Measurements from ENCODE around the gene TTYH1. TPM values are rescaled to one million over a fixed set of nuclear protein-coding genes. Genes with fewer than 3 reads are reported as not detected.

TTYH1 gene
- total RNA-seq, 6 experiments from 2014 or later, result 0.30 to 0.93 (median 0.35) TPM; not detected in 1

GRCh38 chr19:54429176-54429495 is 13.9 kb downstream of the TTYH1 start:
- TF ChIP-seq CTCF (IDR thresholded peaks at IDR 0.05) (no peak), POLR2A (IDR thresholded peaks at IDR 0.05) (no peak)
- no peaks in the 10 kb centered on the region for H3K9me3 ChIP-seq

GRCh38 chr19:54429545-54430227 is 14.4 kb downstream of the TTYH1 start:
- intact Hi-C loops (cut with DNase I), result no loop called here
- no peaks in the 10 kb centered on the region for H3K36me3 ChIP-seq
- DNase-seq, result no peak
- TF ChIP-seq POLR2A (IDR thresholded peaks at IDR 0.05) (no peak), CTCF (IDR thresholded peaks at IDR 0.05) (no peak)
- peaks cover 0 to 3% of the 10 kb centered on the region in 2 donors for H3K27me3 ChIP-seq
- H3K9me3 ChIP-seq, result no peaks in the 10 kb centered on the region
- no peak for ATAC-seq
- peaks cover 0 to 10% (median 0%) of the 10 kb centered on the region in 4 donors for H3K4me1 ChIP-seq
- 27% methylated on average over 5 of the region's 13 CpGs for WGBS (ENCODE audit: insufficient coverage, low coverage, low lambda C conversion rate, missing lambda C conversion rate)
- H3K4me3 ChIP-seq, result no peak overlapping the region
- H3K27ac ChIP-seq, result no peak overlapping the region

More at GRCh38 chr19:54429176-54429495, 13.9 kb downstream of the TTYH1 start:
- Histone ChIP-seq H3K4me1 (peaks cover 0 to 10% (median 0%) of the 10 kb centered on the region in 4 donors), H3K27me3 (peaks cover 0 to 3% of the 10 kb centered on the region in 2 donors), H3K4me3 (no peak overlapping the region), H3K36me3 (no peaks in the 10 kb centered on the region), H3K27ac (no peak overlapping the region)
- 36% methylated on average over 5 of the region's 8 CpGs for WGBS (ENCODE audit: insufficient coverage, low coverage, low lambda C conversion rate, missing lambda C conversion rate)
- intact Hi-C loops (cut with DNase I), result no loop called here
- no peak for DNase-seq
- no peak for ATAC-seq

GRCh38 chr19:54430306-54431254 is 15.3 kb downstream of the TTYH1 start:
- Histone ChIP-seq H3K9me3 (no peaks in the 10 kb centered on the region), H3K36me3 (no peaks in the 10 kb centered on the region), H3K27ac (no peak overlapping the region), H3K27me3 (peaks cover 0 to 3% of the 10 kb centered on the region in 2 donors), H3K4me3 (no peak overlapping the region), H3K4me1 (peaks cover 0 to 10% (median 0%) of the 10 kb centered on the region in 4 donors)
- no peak for TF ChIP-seq POLR2A (IDR thresholded peaks at IDR 0.05)
- TF ChIP-seq CTCF (IDR thresholded peaks at IDR 0.05), result peak in 3 of 4 donors; percentile 16 to 30 (median 19)
- DNase-seq (no peak), ATAC-seq (peak; percentile 43 to 62 (median 54))
- intact Hi-C loops (cut with DNase I), result no loop called here
- 3% methylated on average over 17 of the region's 43 CpGs for WGBS (ENCODE audit: insufficient coverage, low coverage, low lambda C conversion rate, missing lambda C conversion rate)

GRCh38 chr19:54431255-54431838 is 16.1 kb downstream of the TTYH1 start:
- peak; percentile 85 to 88 (median 86) for DNase-seq
- Histone ChIP-seq H3K4me1 (peaks cover 0 to 10% (median 0%) of the 10 kb centered on the region in 4 donors), H3K27ac (no peak overlapping the region), H3K27me3 (peaks cover 0 to 3% of the 10 kb centered on the region in 2 donors), H3K36me3 (no peaks in the 10 kb centered on the region), H3K9me3 (no peaks in the 10 kb centered on the region), H3K4me3 (no peak overlapping the region)
- 27% methylated on average over 9 of the region's 11 CpGs for WGBS (ENCODE audit: insufficient coverage, low coverage, low lambda C conversion rate, missing lambda C conversion rate)
- peak; percentile 57 to 71 (median 67) for ATAC-seq
- TF ChIP-seq CTCF (IDR thresholded peaks at IDR 0.05), result no peak
- TF ChIP-seq POLR2A (IDR thresholded peaks at IDR 0.05), result no peak
- intact Hi-C loops (cut with DNase I), result no loop called here
